BE2C (cell line): ENCODE measurements around the gene APPL2.
"Not testable (repeated sequence)": the region's sequence is repeated elsewhere in the genome, so short reads cannot be mapped to it uniquely, and the experiment has no call there.

ENCODE experiments used
- DNase-seq: peaks from one replicate; pipeline ENCODE4 v3.0.0-alpha.2; 2020
- H3K27me3 ChIP-seq: fragments of 250-450 bp; sonication (Bioruptor Pico); 2 replicates; pipeline ENCODE4 v1.5.1; 2020; ENCODE audit warnings: mild to moderate bottlenecking
- H3K36me3 ChIP-seq: fragments of 250-450 bp; sonication (Bioruptor Pico); 2 replicates; pipeline ENCODE4 v1.5.1; 2020; ENCODE audit warnings: mild to moderate bottlenecking
- H3K4me1 ChIP-seq: fragments of 250-450 bp; sonication (Bioruptor Pico); 2 replicates; pipeline ENCODE4 v1.5.1; 2020
- H3K4me3 ChIP-seq: 2 replicates; pipeline ENCODE4 v1.5.1; 2011; ENCODE audit warnings: low read depth, low read length
- H3K9me3 ChIP-seq: fragments of 250-450 bp; sonication (Bioruptor Pico); 2 replicates; pipeline ENCODE4 v1.5.1; 2020
- TF ChIP-seq, protein P1 (sequence below): IDR thresholded peaks from 2 replicates; pipeline ENCODE4 v1.5.1; 2012; ENCODE audit warnings: mild to moderate bottlenecking, low read depth, low read length

The APPL2 gene

DNA sequence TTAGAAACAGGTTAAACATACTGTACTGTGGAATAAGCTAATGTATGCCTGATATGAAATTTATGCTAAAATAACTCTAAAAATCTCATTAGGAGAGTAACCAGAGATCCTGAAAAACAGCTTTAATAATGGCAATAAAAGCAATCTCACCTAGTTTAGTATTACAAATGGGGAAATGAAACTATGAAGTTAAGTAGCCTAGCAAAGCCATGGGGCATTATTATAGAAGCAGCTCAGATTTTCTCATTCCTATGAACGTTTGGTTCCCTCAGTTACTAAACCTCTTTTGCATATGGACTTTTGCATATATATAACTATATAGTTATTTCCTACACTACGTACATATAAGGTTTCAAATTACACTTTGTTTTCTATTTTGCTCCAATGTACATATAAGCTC is 25.0 kb upstream of the APPL2 start:
- Histone ChIP-seq H3K9me3 (no peaks in the 10 kb centered on the region), H3K4me3 (no peak overlapping the region), H3K27me3 (peaks cover 11% of the 10 kb centered on the region), H3K4me1 (no peaks in the 10 kb centered on the region), H3K36me3 (no peaks in the 10 kb centered on the region)
- TF ChIP-seq, protein P1, sequence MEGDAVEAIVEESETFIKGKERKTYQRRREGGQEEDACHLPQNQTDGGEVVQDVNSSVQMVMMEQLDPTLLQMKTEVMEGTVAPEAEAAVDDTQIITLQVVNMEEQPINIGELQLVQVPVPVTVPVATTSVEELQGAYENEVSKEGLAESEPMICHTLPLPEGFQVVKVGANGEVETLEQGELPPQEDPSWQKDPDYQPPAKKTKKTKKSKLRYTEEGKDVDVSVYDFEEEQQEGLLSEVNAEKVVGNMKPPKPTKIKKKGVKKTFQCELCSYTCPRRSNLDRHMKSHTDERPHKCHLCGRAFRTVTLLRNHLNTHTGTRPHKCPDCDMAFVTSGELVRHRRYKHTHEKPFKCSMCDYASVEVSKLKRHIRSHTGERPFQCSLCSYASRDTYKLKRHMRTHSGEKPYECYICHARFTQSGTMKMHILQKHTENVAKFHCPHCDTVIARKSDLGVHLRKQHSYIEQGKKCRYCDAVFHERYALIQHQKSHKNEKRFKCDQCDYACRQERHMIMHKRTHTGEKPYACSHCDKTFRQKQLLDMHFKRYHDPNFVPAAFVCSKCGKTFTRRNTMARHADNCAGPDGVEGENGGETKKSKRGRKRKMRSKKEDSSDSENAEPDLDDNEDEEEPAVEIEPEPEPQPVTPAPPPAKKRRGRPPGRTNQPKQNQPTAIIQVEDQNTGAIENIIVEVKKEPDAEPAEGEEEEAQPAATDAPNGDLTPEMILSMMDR: no peak
- no peak for DNase-seq

DNA sequence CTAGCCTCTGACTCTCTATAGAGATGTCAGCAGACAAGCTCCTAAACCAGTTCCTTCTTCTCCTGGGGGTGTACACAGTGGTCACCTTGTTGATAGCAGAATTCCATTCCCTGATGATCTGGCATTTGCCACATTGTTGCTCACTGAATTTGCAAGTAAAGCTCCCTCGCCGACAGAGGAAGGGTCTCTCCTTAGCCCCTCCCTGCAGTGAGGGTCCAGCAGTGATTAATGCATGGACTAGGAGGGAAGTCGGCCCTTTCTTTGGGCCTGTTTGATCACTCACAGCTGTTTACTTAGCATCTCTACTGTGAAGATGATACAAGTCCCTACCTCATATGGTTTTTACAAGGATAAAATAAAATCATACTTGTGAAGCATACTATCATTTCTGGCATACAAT is 23.3 kb upstream of the APPL2 start:
- no peak for DNase-seq
- no peaks in the 10 kb centered on the region for H3K36me3 ChIP-seq
- no peak overlapping the region for H3K4me3 ChIP-seq
- H3K4me1 ChIP-seq: no peaks in the 10 kb centered on the region
- TF ChIP-seq, protein P1: no peak
- H3K9me3 ChIP-seq: no peaks in the 10 kb centered on the region
- peaks cover 11% of the 10 kb centered on the region for H3K27me3 ChIP-seq

DNA sequence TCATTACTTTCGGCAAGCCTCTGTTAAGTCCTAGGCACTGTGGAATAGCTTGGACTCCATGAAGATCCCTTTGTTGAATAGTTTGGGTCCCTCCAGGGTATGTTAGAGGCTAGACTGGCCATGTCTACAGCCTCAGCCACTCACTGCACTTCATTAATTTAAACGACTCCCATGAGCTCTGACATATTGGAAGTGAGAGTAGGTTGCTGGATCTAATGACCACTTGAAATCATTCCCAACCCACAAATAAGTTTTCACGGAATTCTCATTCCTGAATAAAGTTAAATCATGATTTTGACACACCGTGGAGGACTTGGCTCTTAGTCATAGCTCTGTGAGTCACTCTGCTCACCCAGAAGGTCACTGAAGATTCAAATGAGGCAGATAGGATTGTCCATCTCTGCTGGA is 21.4 kb upstream of the APPL2 start:
- Histone ChIP-seq H3K9me3 (no peaks in the 10 kb centered on the region), H3K27me3 (no peaks in the 10 kb centered on the region; the same call in none of the 2 replicates), H3K36me3 (no peaks in the 10 kb centered on the region), H3K4me1 (no peaks in the 10 kb centered on the region), H3K4me3 (no peak overlapping the region)
- TF ChIP-seq, protein P1: no peak
- no peak for DNase-seq

DNA sequence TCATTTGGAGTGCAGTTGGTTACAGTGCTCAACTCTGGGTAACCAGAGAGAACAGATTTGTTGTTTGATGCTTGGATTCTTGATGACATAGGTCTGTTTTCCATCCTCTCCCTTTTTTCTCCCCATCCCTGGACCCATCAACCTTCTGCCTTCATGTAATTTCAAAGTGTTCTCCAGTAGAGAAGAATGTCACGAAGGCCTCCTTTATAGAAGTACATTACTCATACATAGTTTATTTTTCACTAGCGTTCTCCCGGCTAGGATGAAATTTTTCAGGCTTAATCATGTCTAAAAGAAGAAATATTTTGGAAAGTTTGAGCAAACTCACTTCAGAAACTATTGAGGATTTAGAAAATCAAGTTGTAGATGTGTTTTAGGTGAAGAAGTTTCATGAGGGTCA is 20.9 kb upstream of the APPL2 start:
- Histone ChIP-seq H3K4me1 (no peaks in the 10 kb centered on the region), H3K4me3 (no peak overlapping the region), H3K27me3 (no peaks in the 10 kb centered on the region; the same call in 1 of the 2 replicates), H3K9me3 (no peaks in the 10 kb centered on the region), H3K36me3 (no peaks in the 10 kb centered on the region)
- TF ChIP-seq, protein P1: no peak
- no peak for DNase-seq

DNA sequence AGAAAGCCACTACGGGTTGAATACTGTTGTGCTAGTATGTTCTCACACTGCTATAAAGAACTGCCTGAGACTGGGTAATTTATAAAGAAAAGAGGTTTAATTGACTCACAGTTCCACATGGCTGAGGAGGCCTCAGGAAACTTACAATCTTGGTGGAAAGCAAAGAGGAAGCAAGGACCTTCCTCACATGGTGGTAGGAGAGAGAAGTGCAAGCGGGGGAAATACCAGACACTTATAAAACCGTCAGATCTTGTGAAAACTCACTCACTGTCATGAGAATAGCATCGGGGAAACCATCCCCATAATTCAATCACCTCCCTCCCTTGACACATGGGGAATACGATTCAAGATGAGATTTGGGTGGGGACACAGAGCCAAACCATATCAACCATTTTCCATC is 20.5 kb upstream of the APPL2 start:
- not testable (repeated sequence) for H3K27me3 ChIP-seq, H3K36me3 ChIP-seq

DNA sequence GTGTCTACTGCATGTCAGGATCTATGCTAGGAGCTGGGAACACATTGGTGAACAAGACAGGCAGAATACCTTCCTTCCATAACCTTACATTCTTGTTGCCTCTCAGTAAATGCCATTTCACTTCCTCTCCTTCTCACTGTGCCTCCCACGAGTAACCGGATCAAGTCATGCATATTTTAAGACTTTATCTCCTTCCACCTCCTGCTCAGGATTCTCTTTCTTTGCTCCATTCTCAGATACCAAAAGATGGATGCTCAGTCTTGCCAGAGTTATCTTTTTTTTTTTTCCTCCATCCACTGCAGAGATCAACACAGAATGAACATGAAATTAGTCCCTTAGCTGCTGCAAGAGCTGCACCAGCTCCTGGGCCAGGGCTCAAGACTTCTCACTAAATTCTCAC is 20.0 kb upstream of the APPL2 start:
- no peaks in the 10 kb centered on the region for H3K4me1 ChIP-seq
- H3K36me3 ChIP-seq: no peaks in the 10 kb centered on the region
- no peaks in the 10 kb centered on the region for H3K9me3 ChIP-seq
- DNase-seq: no peak
- no peak overlapping the region for H3K4me3 ChIP-seq
- H3K27me3 ChIP-seq: no peaks in the 10 kb centered on the region; the same call in 1 of the 2 replicates
- TF ChIP-seq, protein P1: no peak

More for the DNA sequence above, 20.5 kb upstream of the APPL2 start:
- DNase-seq, H3K4me3 ChIP-seq, H3K9me3 ChIP-seq, H3K4me1 ChIP-seq: not testable (repeated sequence)
